Measurements from ENCODE around the gene CYGB. TPM values are rescaled to one million over a fixed set of nuclear protein-coding genes. Genes with fewer than 3 reads are reported as not detected.

Gene CYGB
- total RNA-seq, 1 donor from 2014 or later, result 30.0 TPM

- DNase-seq (ENCODE audit: extremely low spot score in 2 of 2), result no peak
- Histone ChIP-seq H3K27ac (peak within 1 kb of the TSS; percentile 85), H3K4me1 (peaks cover 58% of the 10 kb centered on the region), H3K27me3 (no peaks in the 10 kb centered on the region), H3K9me3 (no peaks in the 10 kb centered on the region), H3K36me3 (no peaks in the 10 kb centered on the region), H3K4me3 (peak within 1 kb of the TSS; percentile 55 to 84)
- intact Hi-C loops (cut with DNase I), result loop anchor here (10.0 kb wide), 1 partner anchor 96 kb away; no protein-coding TSS in a partner anchor
- TF ChIP-seq POLR2A (IDR thresholded peaks at IDR 0.05) (peak in 1 of 2 donors; percentile 80), CTCF (IDR thresholded peaks at IDR 0.05) (no peak), POLR2AphosphoS5 (IDR thresholded peaks at IDR 0.05; ENCODE audit: insufficient read depth in 1 of 2, low read depth in 1 of 2) (peak; percentile 37 to 61)
These were observed 36.3 kb downstream of the CYGB start, which contains the start of gene RHBDF2 for GRCh38 chr17:76501018-76501826. TSS of gene RHBDF2 (minus strand) at chr17:76501423. CDS start at chr17:76481524, 19,899 bp downstream.

- DNase-seq (ENCODE audit: extremely low spot score in 2 of 2), result no peak
- no peaks in the 10 kb centered on the region for H3K27me3 ChIP-seq
- H3K4me1 ChIP-seq, result peaks cover 58% of the 10 kb centered on the region
These were observed 36.8 kb downstream of the CYGB start for GRCh38 chr17:76500747-76501017.

GRCh38 chr17:76500074-76500746, 37.3 kb downstream of the CYGB start:
- Histone ChIP-seq H3K27ac (peak overlapping the region; percentile 85), H3K36me3 (no peaks in the 10 kb centered on the region), H3K4me1 (peaks cover 58% of the 10 kb centered on the region), H3K9me3 (no peaks in the 10 kb centered on the region), H3K27me3 (no peaks in the 10 kb centered on the region), H3K4me3 (peak overlapping the region; percentile 55 to 84)
- intact Hi-C loops (cut with DNase I), result loop anchor here (10.0 kb wide), 1 partner anchor 95 kb away; no protein-coding TSS in a partner anchor
- DNase-seq (ENCODE audit: extremely low spot score in 2 of 2), result no peak
- TF ChIP-seq CTCF (IDR thresholded peaks at IDR 0.05), result no peak
- no peak for TF ChIP-seq POLR2A (IDR thresholded peaks at IDR 0.05)
- no peak for TF ChIP-seq POLR2AphosphoS5 (IDR thresholded peaks at IDR 0.05; ENCODE audit: insufficient read depth in 1 of 2, low read depth in 1 of 2)

More at GRCh38 chr17:76500747-76501017, 36.8 kb downstream of the CYGB start:
- intact Hi-C loops (cut with DNase I), result loop anchor here (10.0 kb wide), 1 partner anchor 96 kb away; no protein-coding TSS in a partner anchor
- peak overlapping the region; percentile 55 to 84 for H3K4me3 ChIP-seq
- no peaks in the 10 kb centered on the region for H3K36me3 ChIP-seq
- peak overlapping the region; percentile 85 for H3K27ac ChIP-seq
- no peaks in the 10 kb centered on the region for H3K9me3 ChIP-seq
- TF ChIP-seq POLR2AphosphoS5 (IDR thresholded peaks at IDR 0.05; ENCODE audit: insufficient read depth in 1 of 2, low read depth in 1 of 2), result no peak
- no peak for TF ChIP-seq CTCF (IDR thresholded peaks at IDR 0.05)
- TF ChIP-seq POLR2A (IDR thresholded peaks at IDR 0.05), result no peak

- no peaks in the 10 kb centered on the region for H3K36me3 ChIP-seq
- H3K27me3 ChIP-seq, result no peaks in the 10 kb centered on the region
- no peaks in the 10 kb centered on the region for H3K9me3 ChIP-seq
- DNase-seq (ENCODE audit: extremely low spot score in 2 of 2), result no peak
- intact Hi-C loops (cut with DNase I), result loop anchor here (10.0 kb wide), 1 partner anchor 194 kb away; the partner anchor contains the start of gene QRICH2
- H3K4me1 ChIP-seq, result peaks cover 58% of the 10 kb centered on the region
- peak overlapping the region; percentile 85 for H3K27ac ChIP-seq
- H3K4me3 ChIP-seq, result peak overlapping the region in 1 of 2 donors; percentile 55
- TF ChIP-seq POLR2AphosphoS5 (IDR thresholded peaks at IDR 0.05; ENCODE audit: insufficient read depth in 1 of 2, low read depth in 1 of 2), result no peak
These were observed 38.2 kb downstream of the CYGB start for GRCh38 chr17:76499267-76499667.

GRCh38 chr17:76498876-76499251, 38.6 kb downstream of the CYGB start:
- no peaks in the 10 kb centered on the region for H3K36me3 ChIP-seq
- H3K4me1 ChIP-seq, result peaks cover 62% of the 10 kb centered on the region

More at GRCh38 chr17:76498876-76499251, 38.6 kb downstream of the CYGB start:
- TF ChIP-seq CTCF (IDR thresholded peaks at IDR 0.05) (no peak), POLR2A (IDR thresholded peaks at IDR 0.05) (no peak), POLR2AphosphoS5 (IDR thresholded peaks at IDR 0.05; ENCODE audit: insufficient read depth in 1 of 2, low read depth in 1 of 2) (no peak)
- Histone ChIP-seq H3K9me3 (no peaks in the 10 kb centered on the region), H3K4me3 (peak overlapping the region in 1 of 2 donors; percentile 55), H3K27ac (peak overlapping the region; percentile 85), H3K27me3 (no peaks in the 10 kb centered on the region)
- intact Hi-C loops (cut with DNase I), result loop anchor here (10.0 kb wide), 1 partner anchor 194 kb away; the partner anchor contains the start of gene QRICH2
- no peak for DNase-seq (ENCODE audit: extremely low spot score in 2 of 2)

All from vagina (tissue), 2 donors.